HG03558 (cell line): ENCODE measurements around the gene PPP6R1.

Experiments used
- ATAC-seq: cut with Tn5 transposase; IDR thresholded peaks from one replicate; pipeline ENCODE4 v1.9.1; 2021; ENCODE audit warnings: moderate number of reproducible peaks; ENCODE audit not compliant: unreplicated experiment; ENCODE audit errors: extremely low read depth

PPP6R1 gene

DNA sequence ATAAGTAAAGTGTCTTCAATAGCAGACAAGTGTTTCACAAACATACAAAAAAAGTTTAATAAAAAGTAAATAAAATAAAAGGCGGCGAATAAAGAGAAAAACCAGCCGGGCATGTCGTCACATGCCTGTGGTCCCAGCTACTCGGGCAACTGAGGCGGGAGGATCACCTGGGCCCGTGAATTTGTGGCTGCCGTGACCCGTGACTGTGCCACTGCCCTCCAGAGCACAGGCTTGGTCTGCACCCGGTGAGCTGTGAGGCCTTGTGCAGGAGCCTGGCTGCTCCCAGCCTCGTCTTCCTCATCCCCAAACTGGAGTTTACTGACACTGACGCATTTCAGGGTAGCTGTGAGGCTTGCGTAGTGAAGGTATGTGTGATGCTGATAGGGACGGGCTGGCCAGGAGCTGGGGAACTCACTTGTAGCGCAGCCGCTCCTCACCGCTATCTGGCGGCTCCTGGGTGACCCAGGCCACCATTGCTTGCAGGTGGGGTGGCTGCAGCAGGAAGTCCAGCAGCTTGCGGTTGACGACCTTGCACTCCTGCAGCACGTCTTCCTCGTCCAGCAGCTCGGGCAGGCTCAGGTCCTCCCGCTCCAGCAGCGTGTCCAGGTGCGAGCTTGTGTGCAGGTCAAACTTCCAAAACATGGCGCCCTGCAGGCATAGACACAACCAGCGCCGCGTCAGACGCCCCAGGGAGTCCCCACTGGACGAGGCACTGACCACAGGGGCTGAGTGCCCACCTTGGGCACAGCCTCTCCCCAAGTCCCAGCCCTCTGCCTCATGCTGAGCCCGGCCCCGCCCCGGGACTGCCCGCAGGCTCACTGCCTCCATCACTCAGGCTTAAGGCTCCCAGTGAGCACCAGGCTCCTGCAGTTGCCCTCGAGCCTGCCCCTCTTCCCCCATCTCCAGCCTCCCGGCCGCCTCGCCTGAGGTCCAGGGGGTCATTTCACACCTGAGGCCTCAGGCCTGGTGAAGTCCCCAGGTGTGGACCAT is 12.1 kb downstream of the PPP6R1 start:
- no peak for ATAC-seq

DNA sequence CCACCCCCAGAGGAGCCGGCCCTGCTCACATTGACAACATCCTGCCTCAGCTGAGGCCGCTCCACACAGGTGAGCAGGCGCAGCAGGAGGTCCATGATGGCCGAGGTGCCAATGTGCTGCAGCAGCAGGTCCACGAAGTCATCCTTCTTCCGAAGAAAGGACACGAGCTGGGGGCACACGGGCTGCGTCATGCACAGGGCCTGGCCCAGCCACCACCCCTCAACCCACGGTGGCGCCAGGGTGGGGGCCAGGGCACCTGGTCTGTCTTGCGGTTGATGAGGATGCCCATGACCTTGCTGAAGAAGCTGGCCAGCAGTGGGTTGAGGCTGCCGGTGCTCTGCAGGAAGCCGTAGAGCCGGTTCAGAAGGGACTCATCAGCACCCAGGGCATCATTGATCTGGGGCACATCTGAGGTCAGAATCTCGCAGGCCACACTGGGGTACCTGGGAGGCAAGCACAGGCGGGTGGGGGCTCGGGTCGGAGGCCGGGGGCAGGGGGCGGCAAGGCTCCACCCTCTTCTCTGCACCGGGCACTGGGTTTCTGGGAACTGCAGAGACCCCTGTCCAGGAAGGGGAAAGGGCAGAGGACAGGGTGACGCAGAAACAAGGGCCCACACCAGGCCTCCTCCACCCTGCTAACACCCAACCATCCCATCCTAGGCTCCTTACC is 13.4 kb downstream of the PPP6R1 start:
- ATAC-seq, result no peak

DNA sequence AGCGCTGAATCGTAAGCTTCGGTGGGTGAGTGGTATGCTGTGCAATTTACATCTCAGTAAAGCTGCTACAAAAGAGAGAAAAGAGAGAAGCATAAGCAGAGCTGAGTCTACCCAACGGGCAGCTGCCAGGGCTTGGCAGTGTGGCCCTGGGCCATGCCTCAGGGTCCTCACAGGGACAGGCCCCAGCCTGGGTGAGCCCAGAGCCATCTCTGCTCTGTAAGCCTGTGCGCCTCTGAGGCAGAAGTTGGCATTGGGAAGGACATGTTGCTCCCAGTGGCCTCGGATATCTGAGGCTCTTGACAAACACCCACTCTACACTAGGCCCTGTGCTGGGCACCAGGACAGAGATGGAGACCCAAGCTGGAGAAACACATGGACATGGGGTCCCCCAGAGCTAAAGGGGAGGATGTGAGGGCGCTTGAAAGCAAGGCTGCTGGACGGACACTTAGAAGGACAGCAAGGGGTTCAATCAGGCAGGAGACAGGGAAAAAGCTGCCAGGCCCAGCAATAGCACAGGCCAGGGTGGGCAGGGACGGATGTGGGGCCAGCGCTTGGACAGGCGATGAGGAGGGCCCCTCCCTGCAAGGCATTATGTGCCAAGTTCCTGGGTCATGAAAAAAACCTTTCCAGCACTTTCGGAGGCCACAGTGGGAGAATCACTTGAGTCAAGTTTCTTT is 14.7 kb downstream of the PPP6R1 start:
- ATAC-seq, result no peak

DNA sequence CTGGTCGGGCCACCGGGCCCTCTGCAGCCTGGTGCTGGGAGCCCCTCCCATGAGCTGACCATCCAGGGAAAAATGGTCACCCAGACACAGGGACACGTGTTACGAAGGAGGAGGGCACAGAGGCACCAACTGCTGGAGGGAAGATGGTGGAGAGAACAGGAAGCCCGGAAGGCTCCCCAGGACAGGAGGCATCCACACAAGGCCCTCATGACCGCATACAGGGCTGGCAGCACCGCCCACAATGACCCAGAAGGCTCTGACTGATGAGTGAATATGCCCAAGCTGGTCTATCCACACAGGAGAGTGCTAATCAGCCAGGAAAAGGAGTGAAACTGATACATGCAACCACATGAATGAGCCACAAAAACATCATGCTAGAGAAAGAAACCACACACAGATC is 16.3 kb downstream of the PPP6R1 start:
- no peak for ATAC-seq

DNA sequence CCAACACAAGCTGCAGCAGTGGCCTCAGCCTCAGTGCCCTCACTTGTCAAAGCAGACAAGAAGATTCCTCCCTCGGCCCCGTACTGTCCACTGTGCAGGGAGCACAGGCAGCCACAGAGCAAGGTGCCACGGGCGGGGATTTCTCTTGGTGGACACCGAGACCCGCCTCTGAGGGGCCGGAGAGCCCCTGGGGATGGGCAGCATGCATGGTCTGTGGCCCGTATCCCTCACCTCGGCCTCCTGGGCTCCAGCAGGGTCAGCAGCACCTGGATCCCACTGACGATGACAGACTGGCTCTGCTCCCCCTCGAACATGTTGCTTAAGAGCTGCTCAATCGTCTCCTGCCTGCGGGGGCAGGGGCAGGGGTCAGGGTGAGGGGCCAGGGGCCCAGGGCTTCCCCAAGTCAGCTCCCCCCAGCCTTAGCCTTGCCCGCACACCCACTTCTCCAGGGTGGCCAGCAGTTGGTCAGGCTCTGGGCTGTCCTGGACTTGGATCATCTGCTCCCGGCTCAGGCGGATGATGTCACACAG is 16.8 kb downstream of the PPP6R1 start:
- no peak for ATAC-seq

DNA sequence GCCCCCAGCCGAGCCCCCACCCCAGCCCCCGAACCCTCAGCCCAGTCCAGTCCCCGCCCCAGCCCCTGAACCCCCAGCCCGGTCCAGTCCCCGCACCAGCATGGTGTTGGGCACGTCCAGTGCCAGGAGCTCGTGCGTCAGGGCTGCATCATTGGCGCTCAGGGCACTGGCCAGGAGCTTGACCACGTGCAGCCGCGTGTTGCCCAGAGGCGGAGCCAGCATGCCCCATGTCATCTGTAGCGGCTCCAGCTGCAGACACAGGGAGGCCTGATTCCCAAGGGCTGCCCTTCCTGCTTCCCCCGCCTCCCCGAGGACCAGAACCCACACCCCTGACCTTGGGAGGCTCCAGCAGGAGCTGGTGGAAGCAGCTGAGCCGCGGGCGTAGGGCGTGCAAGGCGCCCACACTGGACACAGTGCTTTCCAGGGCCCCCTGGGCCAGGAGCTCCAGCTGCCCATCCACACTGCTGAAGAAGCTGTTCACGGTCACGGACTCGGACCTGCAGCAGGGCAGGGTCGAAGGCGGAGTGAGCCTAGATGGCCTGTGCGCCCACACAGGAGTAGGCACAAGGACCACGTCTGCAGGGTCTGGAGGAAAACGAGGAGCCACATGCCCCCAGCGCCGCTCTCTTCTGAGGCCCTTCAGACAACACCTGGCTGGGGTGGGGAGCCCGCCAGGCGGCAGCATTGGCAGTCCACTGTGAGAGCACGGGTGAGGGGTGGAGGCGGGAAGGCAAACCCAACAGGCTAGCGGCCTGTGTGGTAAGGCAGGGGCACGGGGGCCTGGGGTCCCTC is 17.5 kb downstream of the PPP6R1 start:
- no peak for ATAC-seq

DNA sequence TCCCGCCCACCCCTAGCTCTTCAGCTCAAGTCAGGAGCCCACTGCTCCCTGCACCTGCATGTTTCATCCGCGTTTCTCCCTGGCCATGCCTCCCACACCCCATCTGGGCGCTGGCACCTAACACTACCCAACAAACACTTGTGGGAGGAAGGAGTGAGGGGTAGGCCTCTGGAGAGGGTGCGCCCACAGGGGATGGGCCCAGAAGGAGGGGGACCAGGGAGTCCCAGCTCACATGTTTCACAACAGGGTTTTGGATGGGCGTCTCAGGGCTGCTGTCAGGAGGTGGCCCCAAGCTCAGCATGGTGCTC is 18.1 kb downstream of the PPP6R1 start:
- no peak for ATAC-seq

DNA sequence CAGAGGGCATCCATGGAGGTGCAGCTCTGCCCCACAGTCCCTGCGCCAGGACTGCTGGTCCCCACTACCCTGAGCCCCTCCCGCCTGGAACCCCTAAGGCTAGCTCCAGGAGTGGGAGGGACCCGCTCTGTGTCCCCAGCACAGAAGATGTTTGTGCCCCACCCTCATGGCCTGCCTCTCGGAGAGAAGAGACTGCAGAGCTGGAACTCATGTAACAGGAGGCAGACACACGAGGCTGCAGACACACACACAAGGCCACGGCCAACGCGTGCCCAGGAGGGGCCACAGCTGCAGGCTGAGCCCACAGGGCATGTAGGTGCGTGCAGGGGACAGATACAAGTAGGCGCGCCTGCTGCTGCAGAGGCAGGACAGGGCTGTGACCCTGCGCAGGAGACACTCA is 19.8 kb downstream of the PPP6R1 start:
- ATAC-seq, result no peak

DNA sequence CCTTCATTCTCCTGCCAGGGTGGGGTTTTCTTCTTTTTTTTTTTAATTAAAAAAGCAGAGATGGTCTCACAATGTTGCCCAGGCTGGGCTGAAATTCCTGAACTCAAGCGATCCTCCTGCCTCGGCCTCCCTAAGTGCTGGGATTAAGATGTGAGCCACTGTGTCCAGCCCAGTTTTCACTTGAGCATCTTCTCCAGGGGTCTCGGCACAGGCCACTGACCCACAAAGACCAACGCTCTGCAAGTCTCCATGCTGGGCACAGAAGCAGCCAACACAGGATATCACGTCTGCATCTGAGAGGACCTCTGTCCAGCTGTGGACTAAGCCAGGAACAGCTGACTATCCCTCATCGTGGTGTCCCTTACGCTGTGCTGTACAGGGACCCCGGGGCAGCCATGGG is 20.8 kb downstream of the PPP6R1 start:
- ATAC-seq, result no peak

DNA sequence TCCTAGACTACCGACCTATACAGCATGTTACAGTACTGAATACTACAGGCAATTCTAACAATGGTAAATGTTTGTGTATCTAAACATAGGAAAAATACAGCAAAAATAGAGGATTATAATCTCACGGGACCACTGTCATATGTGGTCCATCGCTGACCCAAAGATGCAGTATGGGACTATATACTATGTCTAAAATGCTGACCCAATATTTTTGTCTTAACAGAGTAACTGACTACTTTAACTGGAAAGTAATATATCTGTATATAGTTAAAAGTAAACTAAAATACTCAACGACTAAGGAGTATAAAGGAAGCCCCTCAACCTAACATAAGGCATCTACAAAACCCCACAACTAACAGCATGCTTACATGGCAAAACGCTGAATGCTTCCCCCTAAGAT is 25.8 kb downstream of the PPP6R1 start:
- no peak for ATAC-seq

DNA sequence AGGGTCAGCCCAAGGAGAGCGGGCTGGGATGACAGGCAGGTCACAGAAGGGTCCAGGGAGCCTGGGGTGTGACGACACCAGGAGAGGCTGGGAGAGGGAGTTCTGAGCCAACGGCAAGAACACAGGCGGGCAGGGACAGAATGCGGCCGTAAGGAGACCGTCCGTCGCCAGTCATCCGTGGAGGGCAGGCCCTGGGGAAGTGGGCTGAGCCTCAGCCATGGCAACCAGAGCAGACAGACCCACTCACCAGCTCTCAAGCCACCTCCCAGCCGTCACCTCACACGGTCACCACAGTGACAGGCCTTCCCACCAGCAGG is 26.6 kb downstream of the PPP6R1 start:
- ATAC-seq, result no peak

DNA sequence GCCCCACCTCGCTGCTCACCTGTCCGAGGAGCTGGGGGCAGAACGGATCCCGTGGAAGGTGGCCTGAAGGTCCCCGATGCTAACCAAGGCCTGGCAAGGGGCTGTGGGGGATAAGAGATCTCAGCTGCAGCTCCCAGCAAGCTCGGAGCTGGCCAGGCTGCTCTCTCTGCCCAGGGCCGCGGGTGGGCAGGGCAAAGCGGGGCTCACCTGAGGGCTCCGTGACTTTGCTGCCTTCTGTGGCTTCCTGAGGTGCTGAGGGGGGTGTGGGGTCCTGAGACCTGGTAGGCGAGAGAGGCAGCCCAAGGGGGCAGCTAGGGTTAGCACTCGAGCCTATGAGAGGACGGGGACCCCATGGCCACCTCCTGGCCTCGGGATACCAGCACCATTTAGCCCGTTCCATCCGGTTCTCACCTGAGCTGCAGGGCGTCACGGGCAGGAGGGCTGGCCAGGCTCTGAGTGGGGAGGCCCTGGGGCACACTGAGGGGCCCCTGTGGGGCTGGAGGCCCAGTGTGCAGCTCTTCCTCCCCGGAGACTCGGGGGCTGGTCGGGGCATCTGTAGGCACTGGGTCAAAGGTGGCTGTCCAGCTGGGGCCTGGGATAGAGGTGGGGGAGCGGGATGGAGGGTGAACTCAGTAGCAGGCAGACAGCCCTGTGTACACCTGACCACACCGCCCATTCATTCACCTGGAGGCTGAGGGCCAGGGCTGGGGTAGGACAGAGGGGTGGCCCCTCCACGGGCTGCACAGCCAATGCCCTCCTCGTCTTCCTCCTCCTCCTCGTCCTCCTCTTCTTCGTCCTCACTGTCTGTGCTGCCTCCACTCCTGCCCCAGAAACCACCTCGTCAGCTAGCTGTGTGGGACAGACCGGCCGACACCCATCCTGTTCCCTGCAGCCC is 27.2 kb downstream of the PPP6R1 start:
- no peak for ATAC-seq

DNA sequence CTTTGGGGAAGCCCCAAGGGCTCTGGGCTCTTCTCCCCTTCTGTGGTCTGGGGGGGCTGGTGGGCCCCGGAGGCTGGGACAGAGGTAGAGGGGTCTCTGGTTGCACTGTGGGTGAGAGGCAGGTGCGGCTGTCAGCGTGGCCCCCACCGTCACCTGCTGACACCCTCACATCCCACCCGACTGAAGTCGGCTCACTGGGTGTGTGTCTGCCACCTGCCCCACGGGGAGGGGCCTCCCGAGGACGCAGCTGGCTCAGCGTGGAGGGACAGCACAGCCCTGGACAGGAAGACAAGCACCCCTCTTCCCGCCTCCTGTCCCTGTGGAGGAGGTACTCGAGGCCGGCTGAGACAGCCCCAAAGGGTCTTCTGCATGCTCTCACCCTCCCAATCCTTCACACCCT is 28.0 kb downstream of the PPP6R1 start:
- no peak for ATAC-seq

DNA sequence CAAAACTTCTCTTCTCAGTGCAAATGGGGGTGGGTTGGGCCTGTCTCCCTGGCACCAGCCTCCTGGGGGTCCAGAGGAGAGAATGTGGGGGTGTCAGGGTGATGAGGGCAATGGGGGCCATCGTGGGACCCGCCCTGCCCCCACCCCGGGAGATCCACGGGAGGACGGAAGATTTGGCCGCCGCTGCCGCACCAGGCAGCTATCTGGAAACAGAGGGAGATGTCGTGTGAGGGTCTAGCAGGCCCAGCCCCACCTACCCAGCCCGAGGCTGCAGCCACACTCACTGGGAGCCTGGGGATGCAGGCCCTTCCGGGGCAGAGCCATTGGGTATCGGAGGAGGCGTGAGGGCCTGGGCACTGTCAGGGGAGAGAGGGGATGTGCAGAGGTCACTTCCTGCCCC is 28.5 kb downstream of the PPP6R1 start:
- ATAC-seq, result no peak

DNA sequence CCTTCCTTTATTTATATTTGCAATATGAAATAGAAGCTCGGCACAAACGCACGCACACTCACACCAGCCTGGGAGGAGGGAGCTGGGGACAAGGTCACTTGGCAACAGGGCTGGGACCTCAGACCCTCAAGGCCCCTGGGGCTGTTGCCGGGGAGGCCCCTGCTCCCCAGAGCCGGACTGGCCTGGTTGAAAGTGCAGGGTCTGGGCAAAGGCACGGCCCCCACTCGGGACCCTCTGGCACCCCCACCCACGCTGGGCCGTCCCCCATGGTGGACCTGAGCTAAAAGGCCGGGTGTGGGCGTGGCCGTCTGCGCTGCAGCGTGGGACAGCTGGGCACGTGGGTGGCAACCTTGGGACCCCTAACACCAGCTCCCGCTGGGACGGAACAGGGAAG is 29.0 kb downstream of the PPP6R1 start:
- ATAC-seq, result no peak

DNA sequence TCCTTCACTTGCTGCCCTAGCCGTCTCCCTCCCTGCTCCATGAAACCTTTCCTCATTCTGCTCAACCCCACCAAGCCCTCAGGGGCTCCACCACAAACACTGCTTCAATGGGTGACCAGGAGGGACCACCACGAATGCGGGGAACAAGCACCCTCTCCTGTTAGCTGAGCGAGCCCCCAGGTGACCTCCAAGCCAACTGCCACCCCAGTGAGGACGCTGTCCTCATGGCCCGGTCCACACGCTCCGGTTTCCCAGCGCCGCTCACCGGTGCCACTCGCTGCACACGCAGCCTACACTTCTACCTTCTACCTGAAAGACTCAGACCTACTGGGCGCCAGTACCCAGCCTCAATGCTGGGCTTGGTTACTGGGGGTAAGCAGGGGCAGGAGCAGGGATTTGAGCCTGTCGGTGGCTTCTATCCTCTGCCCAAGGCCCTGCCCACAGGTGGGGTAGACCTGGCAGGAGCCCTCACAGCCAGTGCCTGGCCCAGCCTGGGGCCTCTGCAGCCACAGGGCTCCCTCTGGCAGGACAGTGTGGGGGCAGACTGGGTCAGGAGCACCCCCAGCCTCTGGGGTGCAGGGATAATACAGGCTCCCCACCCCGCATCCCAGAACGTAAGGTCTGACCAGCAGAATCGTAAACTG is 29.6 kb downstream of the PPP6R1 start:
- no peak for ATAC-seq

DNA sequence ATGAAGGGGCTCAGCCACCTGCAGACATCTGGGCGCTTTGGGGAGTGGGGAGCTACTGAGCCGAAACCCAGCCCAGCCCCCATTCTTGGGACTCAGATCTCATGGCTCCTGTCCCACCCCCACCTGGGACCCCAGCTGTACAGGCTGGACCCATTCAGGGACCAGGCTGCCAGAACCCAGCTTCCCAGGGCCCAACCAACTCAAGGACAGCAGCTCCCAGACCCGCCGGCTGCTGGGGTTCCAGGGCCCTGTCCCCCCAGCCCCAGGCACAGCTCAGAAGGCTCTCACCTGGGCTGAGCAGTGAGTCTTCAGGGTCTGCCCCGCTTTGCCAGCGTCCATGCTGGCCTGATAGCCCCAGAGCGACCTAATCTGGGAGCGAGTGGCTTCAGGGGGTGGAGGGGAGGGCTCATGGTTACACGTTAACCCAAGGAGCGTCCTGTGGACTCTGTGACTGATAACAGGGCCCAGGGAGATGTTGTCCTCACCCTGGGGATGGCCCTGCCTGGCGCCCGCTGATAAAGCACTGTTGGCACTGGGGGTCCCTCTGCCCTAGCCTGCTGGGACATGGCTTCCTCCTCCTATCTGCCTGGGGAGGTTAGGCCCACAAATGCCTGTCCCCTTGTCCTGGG is 30.3 kb downstream of the PPP6R1 start, which contains the start of gene TMEM86B:
Gene TMEM86B, minus strand, starts transcription at position 361 of the 629 bp plus-strand sequence. Its CDS starts 22 bp downstream, at position 339.
- no peak for ATAC-seq

DNA sequence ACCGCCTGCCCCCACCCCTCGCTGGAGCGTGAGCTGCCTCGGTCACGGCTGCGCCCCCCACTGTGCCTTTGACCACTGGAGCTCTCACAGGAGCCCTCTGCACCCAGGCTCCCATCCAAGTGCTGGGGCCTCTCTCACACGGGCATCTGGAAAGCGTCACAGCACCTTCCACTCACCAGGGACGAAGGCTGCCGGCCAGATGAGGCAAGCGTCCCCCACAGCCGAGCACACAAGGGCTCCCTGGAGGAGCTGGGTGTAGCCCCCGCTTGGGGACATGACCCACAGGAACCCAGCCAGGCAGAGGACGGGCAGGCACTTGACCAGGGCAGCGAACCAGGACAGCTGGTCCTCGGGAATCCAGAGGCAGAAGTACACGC is 30.8 kb downstream of the PPP6R1 start:
- no peak for ATAC-seq
